DND-41 (cell line): ENCODE results near the gene SLC7A9.
"Not testable (repeated sequence)": the region's sequence is repeated elsewhere in the genome, so short reads cannot be mapped to it uniquely, and the experiment has no call there.

ENCODE experiments used
- ATAC-seq: fragments of 200-7000 bp; cut with Tn5 transposase; 3 replicates; pipeline ENCODE4 v1.9.1; 2021; ENCODE audit warnings: low read depth; ENCODE audit not compliant: insufficient read depth
- DNase-seq: peaks from one replicate; pipeline ENCODE4 v3.0.0-alpha.2; 2020
- H2AFZ ChIP-seq: 2 replicates; pipeline ENCODE4 v1.6.0; 2012; ENCODE audit warnings: low read depth, low read length
- H3K27ac ChIP-seq: 2 replicates; pipeline ENCODE4 v1.5.1; 2012; ENCODE audit warnings: low read length, inconsistent platforms
- H3K27me3 ChIP-seq: fragments of 200-600 bp; sonication (generic); 2 replicates; pipeline ENCODE4 v1.6.0; 2012; ENCODE audit warnings: low read length, mild to moderate bottlenecking, inconsistent platforms; ENCODE audit not compliant: insufficient read depth, poor library complexity
- H3K36me3 ChIP-seq: 2 replicates; pipeline ENCODE4 v1.5.1; 2012; ENCODE audit warnings: low read length, inconsistent platforms; ENCODE audit not compliant: insufficient read depth
- H3K4me1 ChIP-seq: 2 replicates; pipeline ENCODE4 v1.5.1; 2012; ENCODE audit warnings: mild to moderate bottlenecking, low read length; ENCODE audit not compliant: insufficient read depth
- H3K4me2 ChIP-seq: 2 replicates; pipeline ENCODE4 v1.6.0; 2012; ENCODE audit warnings: mild to moderate bottlenecking, moderate library complexity, low read length, inconsistent platforms; ENCODE audit not compliant: insufficient read depth
- H3K4me3 ChIP-seq, 2 experiments: fragments of 200-600 bp in 1 of 2; shearing (Covaris generic) in 1 of 2; 2 replicates each; pipeline ENCODE4 v1.5.1; 2012 to 2016; ENCODE audit warnings: inconsistent platforms in 2 of 2, low read length in 2 of 2, mild to moderate bottlenecking in 2 of 2, low read depth in 1 of 2, moderate library complexity in 1 of 2
- H3K79me2 ChIP-seq: 2 replicates; pipeline ENCODE4 v1.6.0; 2012; ENCODE audit warnings: low read length, inconsistent platforms; ENCODE audit not compliant: insufficient read depth
- H3K9ac ChIP-seq: 2 replicates; pipeline ENCODE4 v1.6.0; 2012; ENCODE audit warnings: low read depth, mild to moderate bottlenecking, inconsistent platforms, low read length, moderate library complexity
- H3K9me3 ChIP-seq: 2 replicates; pipeline ENCODE4 v1.5.1; 2012; ENCODE audit warnings: low read length, moderate library complexity, mild to moderate bottlenecking, inconsistent platforms; ENCODE audit not compliant: insufficient read depth, severe bottlenecking
- H4K20me1 ChIP-seq: 2 replicates; pipeline ENCODE4 v1.6.0; 2012; ENCODE audit warnings: low read length; ENCODE audit not compliant: insufficient read depth
- EZH2 ChIP-seq: IDR thresholded peaks from 3 replicates; pipeline ENCODE4 v1.6.1; 2012; ENCODE audit warnings: borderline replicate concordance, low read depth, mild to moderate bottlenecking, moderate library complexity, low read length, inconsistent platforms; ENCODE audit not compliant: severe bottlenecking
- TF ChIP-seq, protein P1 (sequence below): IDR thresholded peaks from 2 replicates; pipeline ENCODE4 v1.5.1; 2012; ENCODE audit warnings: borderline replicate concordance, low read length, moderate library complexity, mild to moderate bottlenecking; ENCODE audit not compliant: poor library complexity, severe bottlenecking; ENCODE audit errors: extremely low read depth

SLC7A9 gene

GRCh38 chr19:32852216-32852615 is 17.4 kb downstream of the SLC7A9 start:
- Histone ChIP-seq H3K9ac (no peak overlapping the region), H3K9me3 (no peaks in the 10 kb centered on the region), H4K20me1 (no peaks in the 10 kb centered on the region), H3K79me2 (no peaks in the 10 kb centered on the region), H3K4me2 (no peak overlapping the region), H3K4me3 (no peak overlapping the region), H3K27ac (no peak overlapping the region), H3K4me1 (no peaks in the 10 kb centered on the region), H3K36me3 (no peaks in the 10 kb centered on the region), H3K27me3 (no peaks in the 10 kb centered on the region), H2AFZ (no peak overlapping the region)
- no peak for ATAC-seq
- TF ChIP-seq EZH2: no peak
- DNase-seq: no peak

- not testable (repeated sequence) for H3K4me2 ChIP-seq, H3K27ac ChIP-seq, H2AFZ ChIP-seq, H3K9me3 ChIP-seq, H3K27me3 ChIP-seq, H3K36me3 ChIP-seq, DNase-seq, H3K9ac ChIP-seq, H3K4me1 ChIP-seq, H4K20me1 ChIP-seq, H3K4me3 ChIP-seq, H3K79me2 ChIP-seq, ATAC-seq
Measured at GRCh38 chr19:32848035-32848434, 21.5 kb downstream of the SLC7A9 start.

DNA sequence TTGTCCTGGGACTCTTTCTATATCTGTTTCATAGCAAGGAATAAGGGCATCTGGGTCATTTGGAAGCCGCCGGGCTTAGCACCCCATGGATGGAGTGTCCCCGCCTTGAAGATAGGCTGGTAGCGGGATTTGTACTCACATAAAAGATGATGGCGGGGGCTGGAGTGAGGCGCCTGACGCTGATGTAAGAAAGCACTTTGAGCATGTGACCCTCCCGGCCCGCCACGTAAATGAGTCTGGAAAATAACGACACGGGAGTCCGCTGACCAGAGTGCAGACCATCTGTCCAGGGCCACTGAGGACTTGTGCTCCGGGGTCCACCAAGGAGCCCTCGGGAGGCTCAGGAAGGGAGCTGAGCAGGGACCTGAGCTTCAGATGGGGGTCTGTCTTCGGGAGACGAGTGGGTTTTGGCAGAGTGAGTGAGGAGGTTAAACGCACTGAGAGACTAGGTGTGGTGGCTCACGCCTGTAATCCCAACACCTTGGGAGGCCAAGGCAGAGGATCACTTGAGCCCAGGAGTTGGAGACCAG is 25.8 kb downstream of the SLC7A9 start:
- Histone ChIP-seq H4K20me1 (no peaks in the 10 kb centered on the region), H2AFZ (no peak overlapping the region), H3K27ac (no peak overlapping the region), H3K9me3 (peaks cover 4% of the 10 kb centered on the region), H3K79me2 (no peaks in the 10 kb centered on the region), H3K4me3 (no peak overlapping the region), H3K9ac (no peak overlapping the region), H3K27me3 (no peaks in the 10 kb centered on the region), H3K36me3 (no peaks in the 10 kb centered on the region), H3K4me2 (no peak overlapping the region), H3K4me1 (no peaks in the 10 kb centered on the region)
- TF ChIP-seq EZH2: no peak
- TF ChIP-seq, protein P1, sequence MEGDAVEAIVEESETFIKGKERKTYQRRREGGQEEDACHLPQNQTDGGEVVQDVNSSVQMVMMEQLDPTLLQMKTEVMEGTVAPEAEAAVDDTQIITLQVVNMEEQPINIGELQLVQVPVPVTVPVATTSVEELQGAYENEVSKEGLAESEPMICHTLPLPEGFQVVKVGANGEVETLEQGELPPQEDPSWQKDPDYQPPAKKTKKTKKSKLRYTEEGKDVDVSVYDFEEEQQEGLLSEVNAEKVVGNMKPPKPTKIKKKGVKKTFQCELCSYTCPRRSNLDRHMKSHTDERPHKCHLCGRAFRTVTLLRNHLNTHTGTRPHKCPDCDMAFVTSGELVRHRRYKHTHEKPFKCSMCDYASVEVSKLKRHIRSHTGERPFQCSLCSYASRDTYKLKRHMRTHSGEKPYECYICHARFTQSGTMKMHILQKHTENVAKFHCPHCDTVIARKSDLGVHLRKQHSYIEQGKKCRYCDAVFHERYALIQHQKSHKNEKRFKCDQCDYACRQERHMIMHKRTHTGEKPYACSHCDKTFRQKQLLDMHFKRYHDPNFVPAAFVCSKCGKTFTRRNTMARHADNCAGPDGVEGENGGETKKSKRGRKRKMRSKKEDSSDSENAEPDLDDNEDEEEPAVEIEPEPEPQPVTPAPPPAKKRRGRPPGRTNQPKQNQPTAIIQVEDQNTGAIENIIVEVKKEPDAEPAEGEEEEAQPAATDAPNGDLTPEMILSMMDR: no peak
- no peak for ATAC-seq
- DNase-seq: no peak

DNA sequence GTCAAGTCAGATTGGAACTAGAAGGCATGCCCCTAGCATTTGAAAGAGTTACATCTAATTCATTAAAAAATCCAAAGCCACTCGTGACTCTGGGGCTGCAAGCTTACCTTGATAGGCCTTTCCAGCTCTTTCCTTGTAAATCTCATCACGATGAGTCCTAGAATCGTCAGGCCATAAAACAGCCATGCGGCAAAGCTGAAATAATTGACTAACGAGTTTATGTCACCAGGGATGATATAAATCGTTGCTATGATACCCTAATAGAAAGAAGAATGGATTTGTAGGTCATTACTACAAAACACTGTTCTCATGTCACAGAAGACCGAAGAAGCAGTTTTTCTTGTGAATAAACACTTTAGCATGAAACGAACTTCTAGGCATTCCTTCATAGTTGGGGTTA is 27.5 kb downstream of the SLC7A9 start:
- H3K27me3 ChIP-seq: no peaks in the 10 kb centered on the region
- no peak for ATAC-seq

More for the DNA sequence above, 27.5 kb downstream of the SLC7A9 start:
- H2AFZ ChIP-seq: no peak overlapping the region
- no peaks in the 10 kb centered on the region for H3K4me1 ChIP-seq
- no peaks in the 10 kb centered on the region for H3K79me2 ChIP-seq
- no peak overlapping the region for H3K27ac ChIP-seq
- DNase-seq: no peak
- TF ChIP-seq EZH2: no peak
- TF ChIP-seq, protein P1: no peak
- H3K9me3 ChIP-seq: peaks cover 4% of the 10 kb centered on the region
- H3K36me3 ChIP-seq: no peaks in the 10 kb centered on the region
- H3K4me2 ChIP-seq: no peak overlapping the region
- H4K20me1 ChIP-seq: no peaks in the 10 kb centered on the region
- H3K4me3 ChIP-seq: no peak overlapping the region
- no peak overlapping the region for H3K9ac ChIP-seq
